Putamen (tissue), 1 donor: ENCODE data around the gene JPT1.
"Not testable (repeated sequence)": the region's sequence is repeated elsewhere in the genome, so short reads cannot be mapped to it uniquely, and the experiment has no call there.

ENCODE experiments used
- DNase-seq: peaks from one replicate; pipeline ENCODE4 v3.0.0-alpha.2; 2016; ENCODE audit warnings: low spot score

JPT1 gene

DNA sequence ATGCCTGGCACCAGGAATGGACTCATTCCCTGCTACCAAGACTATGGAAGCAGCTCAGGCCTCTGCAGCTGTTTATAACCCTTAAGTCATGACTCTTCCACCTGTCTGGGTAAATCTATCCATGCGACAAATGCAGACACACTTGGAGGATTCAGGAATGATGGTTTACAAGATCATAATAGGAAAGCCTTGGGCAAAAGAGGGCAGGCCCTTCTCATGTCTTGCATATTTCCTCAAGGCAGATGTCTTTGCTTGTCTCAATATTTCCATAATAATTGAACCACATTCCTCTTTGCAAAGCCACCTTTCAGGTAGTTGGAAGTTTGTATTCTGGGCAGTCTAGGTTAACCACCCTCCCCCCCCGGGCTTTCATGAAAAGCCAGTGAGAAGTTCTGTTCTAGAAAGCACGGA, 884 bp upstream of the JPT1 start:
- no peak for DNase-seq

- DNase-seq: no peak
These were observed 525 bp downstream of the JPT1 start for GRCh38 chr17:75153780-75154194.

GRCh38 chr17:75152922-75153779, 1.2 kb downstream of the JPT1 start:
- DNase-seq: no peak

GRCh38 chr17:75152523-75152921, 1.8 kb downstream of the JPT1 start:
- DNase-seq: no peak

DNA sequence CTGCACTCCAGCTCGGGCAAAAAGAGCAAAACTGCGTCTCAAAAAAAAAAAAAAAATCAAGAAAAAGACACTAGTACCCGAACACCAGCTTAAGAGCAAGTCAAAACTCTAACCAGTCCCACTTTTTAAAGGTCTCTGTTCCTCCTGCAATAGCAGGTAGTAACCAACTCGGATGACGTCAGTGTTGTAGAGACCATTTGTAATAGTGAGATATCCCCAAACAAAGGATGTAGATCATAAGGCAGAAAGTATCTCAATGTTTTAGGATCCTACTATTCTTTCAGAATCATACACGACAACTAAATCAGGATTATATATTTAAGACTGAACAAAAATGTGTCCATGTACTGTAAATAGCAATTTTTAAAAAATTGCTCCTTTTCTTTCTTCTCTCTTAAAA, 2.4 kb downstream of the JPT1 start:
- DNase-seq: no peak

DNA sequence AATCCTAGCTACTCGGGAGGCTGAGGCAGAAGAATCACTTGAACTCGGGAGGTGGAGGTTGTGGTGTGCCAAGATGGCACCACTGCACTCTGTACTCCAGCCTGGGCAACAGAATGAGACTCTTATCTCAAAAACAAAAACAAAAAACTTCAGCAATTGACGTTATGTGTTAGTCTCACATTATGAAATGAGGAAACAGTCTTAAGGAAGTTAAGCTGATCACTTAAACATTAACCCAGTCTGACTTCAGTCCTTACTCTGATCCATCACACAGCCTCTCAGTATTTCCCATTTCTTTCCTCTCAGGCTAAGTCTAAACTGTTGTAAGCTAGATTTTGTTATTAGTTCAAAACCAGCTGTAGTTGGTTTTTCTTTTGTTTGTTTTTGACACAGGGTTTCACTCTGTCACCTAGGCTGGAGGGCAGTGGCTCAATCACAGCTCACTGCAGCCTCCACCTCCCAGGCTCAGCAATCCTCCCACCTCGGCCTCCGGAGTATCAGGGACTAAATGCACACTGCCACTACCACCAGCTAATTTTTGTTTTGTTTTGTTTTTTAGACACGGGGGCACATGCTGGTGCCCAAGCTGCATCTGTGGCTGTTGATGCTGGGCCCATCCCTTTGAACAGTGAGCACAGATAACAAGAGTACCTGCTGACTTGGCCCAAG, 6.3 kb downstream of the JPT1 start:
- DNase-seq: no peak

DNA sequence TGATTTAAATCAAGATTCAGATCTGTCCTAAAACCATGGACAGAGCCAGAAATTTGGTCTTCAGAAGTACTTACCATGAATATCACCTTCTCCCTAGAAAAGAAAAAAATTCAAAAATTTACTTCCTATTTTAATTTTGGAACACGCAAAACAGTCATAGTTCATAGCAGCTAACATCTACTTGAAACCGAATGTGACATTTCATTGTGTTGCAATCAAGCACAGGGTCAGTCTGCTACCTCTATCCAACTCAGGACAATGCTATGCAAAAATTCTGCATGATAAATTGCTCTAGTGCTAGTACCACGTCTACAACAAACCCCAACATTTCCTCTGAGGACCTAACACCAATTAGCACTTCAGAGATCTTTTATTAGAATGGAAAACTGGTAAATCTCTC, 7.7 kb downstream of the JPT1 start:
- DNase-seq: no peak

- DNase-seq: no peak
These were observed 9.3 kb downstream of the JPT1 start for GRCh38 chr17:75144816-75145512.

GRCh38 chr17:75142236-75142971, 11.9 kb downstream of the JPT1 start:
- no peak for DNase-seq

- DNase-seq: no peak
These were observed 15.8 kb downstream of the JPT1 start for GRCh38 chr17:75138519-75138918.

- DNase-seq: not testable (repeated sequence)
These were observed 16.6 kb downstream of the JPT1 start for GRCh38 chr17:75137762-75138161.

- DNase-seq: no peak
These were observed 18.4 kb downstream of the JPT1 start for GRCh38 chr17:75135946-75136345.

GRCh38 chr17:75135452-75135851, 18.9 kb downstream of the JPT1 start:
- DNase-seq: no peak

- DNase-seq: not testable (repeated sequence)
These were observed 20.5 kb downstream of the JPT1 start for GRCh38 chr17:75133607-75134347.

GRCh38 chr17:75133001-75133400, 21.3 kb downstream of the JPT1 start:
- DNase-seq: no peak

DNA sequence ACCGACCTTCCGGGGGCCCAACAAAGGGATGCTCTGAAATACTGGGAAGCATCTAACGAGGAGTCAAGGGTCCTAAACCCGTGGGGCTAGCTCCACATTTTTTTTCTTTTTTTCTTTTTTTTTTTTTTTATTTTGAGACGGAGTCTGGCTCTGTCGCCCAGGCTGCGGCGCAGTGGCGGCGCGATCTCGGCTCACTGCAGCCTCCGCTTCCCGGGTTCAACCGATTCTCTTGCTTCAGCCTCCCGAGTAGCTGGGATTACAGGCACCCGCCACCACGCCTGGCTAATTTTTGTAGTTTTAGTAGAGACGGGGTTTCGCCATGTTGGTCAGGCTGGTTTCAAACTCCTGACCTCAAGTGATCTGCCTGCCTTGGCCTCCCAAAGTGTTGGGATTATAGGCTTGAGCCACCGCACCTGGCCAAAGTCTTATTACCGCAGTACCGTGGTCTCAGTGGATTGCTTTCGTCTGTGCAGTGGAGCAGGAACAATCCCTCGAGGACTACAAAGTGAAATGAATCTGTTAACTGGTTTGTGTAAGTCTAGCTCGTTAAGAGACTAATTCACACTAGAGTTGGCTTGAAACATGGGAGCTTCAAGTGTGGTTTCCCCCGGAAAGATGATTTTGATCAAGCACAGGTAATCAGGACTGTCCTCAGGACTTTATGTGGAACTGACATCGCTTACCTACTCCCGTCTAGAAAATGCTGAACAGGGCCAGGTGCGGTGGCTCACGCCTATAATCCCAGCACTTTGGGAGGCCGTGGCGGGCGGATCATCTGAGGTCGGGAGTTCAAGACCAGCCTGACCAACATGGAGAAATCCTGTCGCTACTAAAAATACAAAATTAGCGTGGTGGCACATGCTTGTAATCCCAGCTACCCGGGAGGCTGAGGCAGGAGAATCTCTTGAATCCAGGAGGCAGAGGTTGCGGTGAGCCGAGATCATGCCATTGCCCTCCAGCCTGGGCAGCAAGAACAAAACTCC, 22.0 kb downstream of the JPT1 start:
- not testable (repeated sequence) for DNase-seq

DNA sequence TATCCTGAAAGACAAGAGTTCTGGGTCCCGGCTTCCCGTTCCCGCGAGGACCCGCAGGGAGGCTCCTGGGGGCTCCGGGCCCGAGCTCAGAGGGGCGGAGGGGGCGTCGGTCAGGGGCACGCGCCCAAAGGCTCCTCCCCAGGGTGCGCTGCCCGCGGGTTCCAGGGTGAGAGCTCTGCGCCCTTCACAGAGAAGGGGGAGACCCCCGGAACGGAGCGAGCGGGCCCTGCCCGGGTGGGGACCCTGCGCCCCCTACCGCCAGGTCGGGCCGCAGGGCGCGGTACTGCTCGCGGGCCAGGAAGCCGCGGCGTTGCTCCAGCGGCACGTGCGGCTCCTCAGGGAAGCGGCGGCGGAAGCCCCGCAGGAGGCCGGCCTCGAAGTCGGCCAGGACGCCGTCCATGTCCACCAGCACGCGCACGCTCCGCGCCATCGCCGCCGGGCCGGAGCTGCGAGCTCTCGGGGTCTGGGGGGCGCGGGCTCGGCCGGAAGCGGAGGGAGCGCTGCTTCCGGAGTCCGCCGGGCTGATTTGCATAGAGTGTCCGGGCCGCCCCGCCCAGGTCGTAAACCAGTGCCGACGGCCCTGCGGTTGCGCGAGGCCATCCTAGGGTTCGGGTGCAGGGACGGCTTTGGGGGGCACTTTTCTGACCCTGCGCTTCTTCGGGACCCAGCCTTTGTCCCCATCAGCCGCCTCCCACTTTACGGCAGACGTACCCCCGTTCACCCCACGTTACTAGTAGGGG, 22.9 kb downstream of the JPT1 start, which contains the start of gene NT5C:
Gene NT5C (minus strand): TSS at position 465 of the 740 bp plus-strand sequence. CDS start 35 bp downstream, at position 430.
- DNase-seq: peak; percentile 62

GRCh38 chr17:75130632-75131277, 23.6 kb downstream of the JPT1 start:
- no peak for DNase-seq
